HepG2 (cell line): ENCODE measurements around the gene NUP85. TPM values are rescaled to one million over a fixed set of nuclear protein-coding genes. Genes with fewer than 3 reads are reported as not detected.
A peak's percentile ranks its signal among the peaks of the same experiment; 100 is the strongest.

Experiments
- GABPB1 ChIP-seq: IDR thresholded peaks from 2 replicates; pipeline ENCODE4 v1.6.1; 2016; ENCODE audit warnings: mild to moderate bottlenecking, missing genetic modification reagents, moderate library complexity, missing compliant biosample characterization
- GATA4 ChIP-seq: sonication (generic); IDR thresholded peaks from 2 replicates; pipeline ENCODE4 v1.6.1; 2016; ENCODE audit warnings: antibody characterized with exemption, low read depth, borderline replicate concordance
- GATAD1 ChIP-seq: IDR thresholded peaks from 2 replicates; pipeline ENCODE4 v1.6.1; 2016; ENCODE audit warnings: missing genetic modification reagents, missing compliant biosample characterization
- GLI4 ChIP-seq: sonication (generic); formaldehyde crosslinking; IDR thresholded peaks from 2 replicates; pipeline ENCODE4 v1.5.1; 2020; ENCODE audit warnings: missing genetic modification reagents, mild to moderate bottlenecking, moderate library complexity, borderline replicate concordance
- KLF15 ChIP-seq: sonication (generic); formaldehyde crosslinking; IDR thresholded peaks from 2 replicates; pipeline ENCODE4 v1.8.1; 2023; ENCODE audit warnings: borderline replicate concordance, mild to moderate bottlenecking, inconsistent platforms, missing genetic modification reagents, mixed read lengths
- MAF1 ChIP-seq: sonication (generic); formaldehyde crosslinking; IDR thresholded peaks from 2 replicates; pipeline ENCODE4 v1.5.0; 2020; ENCODE audit warnings: missing genetic modification reagents, borderline replicate concordance
- MXD3 ChIP-seq: IDR thresholded peaks from 2 replicates; pipeline ENCODE4 v1.6.1; 2016; ENCODE audit warnings: mild to moderate bottlenecking, missing biosample characterization, missing genetic modification reagents
- ZFP1 ChIP-seq: IDR thresholded peaks from 2 replicates; pipeline ENCODE4 v1.6.1; 2016
- ZNF318 ChIP-seq: sonication (generic); formaldehyde crosslinking; IDR thresholded peaks from 2 replicates; pipeline ENCODE4 v1.4.0; 2020; ENCODE audit warnings: mild to moderate bottlenecking, missing genetic modification reagents
- ZNF329 ChIP-seq: sonication (generic); formaldehyde crosslinking; IDR thresholded peaks from 2 replicates; pipeline ENCODE4 v1.9.0; 2021; ENCODE audit warnings: low read depth, mild to moderate bottlenecking, missing genetic modification reagents
- ZNF512 ChIP-seq: sonication (generic); formaldehyde crosslinking; IDR thresholded peaks from 2 replicates; pipeline ENCODE4 v1.4.0; 2020; ENCODE audit warnings: mild to moderate bottlenecking, missing genetic modification reagents
- ZNF704 ChIP-seq: sonication (generic); formaldehyde crosslinking; IDR thresholded peaks from 2 replicates; pipeline ENCODE4 v1.8.1; 2023; ENCODE audit warnings: mild to moderate bottlenecking, inconsistent platforms, moderate library complexity, missing genetic modification reagents, borderline replicate concordance
- ZNF709 ChIP-seq: sonication (generic); formaldehyde crosslinking; IDR thresholded peaks from 2 replicates; pipeline ENCODE4 v1.5.0; 2020; ENCODE audit warnings: mild to moderate bottlenecking, missing genetic modification reagents
- ZNF770 ChIP-seq: sonication (generic); formaldehyde crosslinking; IDR thresholded peaks from 2 replicates; pipeline ENCODE4 v1.5.0; 2020; ENCODE audit warnings: mild to moderate bottlenecking, missing genetic modification reagents
- polyA plus RNA-seq, 8 experiments: library from polyadenylated mRNA; depleted of rRNA in 3 of 8; stranded (reverse) in 7 of 8; unstranded in 1 of 8; fragments of >200 nt; fragmentation: Illumina TruSeq in 4 of 8; extraction: Trizol in 4 of 8; gene quantifications; 2 replicates each; pipeline versions ENCODE4 v1.2.1 to v1.2.3, GENCODE V29; 2011 to 2016; ENCODE audit warnings: low read depth in 4 of 8, missing spikeins in 1 of 8, mixed read lengths in 1 of 8; ENCODE audit not compliant: insufficient read depth in 1 of 8
- total RNA-seq, 5 experiments: library from RNA; depleted of rRNA; stranded (reverse); fragments of >200 nt; fragmentation: Illumina TruSeq; extraction: Trizol; gene quantifications; 2 replicates each; pipeline ENCODE4 v1.2.3, GENCODE V29; 2016; ENCODE audit warnings: low read depth in 1 of 5

Gene NUP85
- total and polyA plus RNA-seq, 2 of the 13 experiments (the other 11 are each of a cell fraction or from before 2014, with no cell fraction given), result 89.1 to 124 TPM

- 0 out of 2 replicates have a peak, but pooled peaks have one; percentile 34 for TF ChIP-seq ZNF770 (CRISPR knock-in tag)
- peak; percentile 78; the same call in 1 of the 2 replicates for TF ChIP-seq GLI4
- TF ChIP-seq ZNF709 (CRISPR knock-in tag), result no peak; the same call in 1 of the 2 replicates
- TF ChIP-seq MXD3 (CRISPR knock-in tag), result peak; percentile 63
- TF ChIP-seq GATAD1, result 0 out of 2 replicates have a peak, but pooled peaks have one; percentile 54
- TF ChIP-seq ZNF329 (CRISPR knock-in tag), result peak; percentile 86
- TF ChIP-seq GATA4, result 0 out of 2 replicates have a peak, but pooled peaks have one; percentile 29
- no peak for TF ChIP-seq MAF1 (CRISPR knock-in tag)
- TF ChIP-seq ZNF318 (CRISPR knock-in tag), result peak; percentile 45; the same call in 1 of the 2 replicates
- TF ChIP-seq ZFP1 (CRISPR knock-in tag), result no peak
- peak; percentile 49; the same call in 1 of the 2 replicates for TF ChIP-seq KLF15
- TF ChIP-seq ZNF704 (CRISPR knock-in tag), result no peak
- TF ChIP-seq GABPB1 (CRISPR knock-in tag), result peak; percentile 80
- TF ChIP-seq ZNF512, result 0 out of 2 replicates have a peak, but pooled peaks have one; percentile 10
Observed at GRCh38 chr17:75271233-75271954, 65.9 kb downstream of the NUP85 start (continued).
